HG03565 (cell line): ENCODE results near the gene TMEM82.

Source experiments
- ATAC-seq: cut with Tn5 transposase; IDR thresholded peaks from one replicate; pipeline ENCODE4 v1.9.1; 2021; ENCODE audit warnings: mild to moderate bottlenecking, moderate library complexity; ENCODE audit not compliant: unreplicated experiment

TMEM82 gene

DNA sequence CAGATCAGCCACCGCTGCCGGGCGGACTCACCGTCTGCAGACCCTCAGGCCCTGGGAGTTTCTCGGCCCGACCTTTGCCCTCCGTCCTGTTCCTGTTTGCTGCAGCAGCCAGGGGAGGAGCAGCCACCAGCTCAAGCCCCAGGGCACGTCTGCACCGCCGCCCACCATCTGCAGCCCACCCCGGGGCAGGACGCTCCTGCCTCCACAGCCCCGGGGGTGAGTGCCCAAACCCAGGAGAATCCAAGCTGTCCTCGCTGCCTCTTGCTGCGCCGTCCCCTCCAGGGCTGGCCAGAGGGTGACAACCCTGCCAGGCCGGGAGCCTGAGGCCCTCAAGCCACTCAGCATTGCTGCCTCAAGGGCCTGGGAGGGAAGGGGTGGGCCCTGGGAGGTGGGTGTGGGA lies 7.4 kb upstream of the TMEM82 start:
- ATAC-seq, result no peak

DNA sequence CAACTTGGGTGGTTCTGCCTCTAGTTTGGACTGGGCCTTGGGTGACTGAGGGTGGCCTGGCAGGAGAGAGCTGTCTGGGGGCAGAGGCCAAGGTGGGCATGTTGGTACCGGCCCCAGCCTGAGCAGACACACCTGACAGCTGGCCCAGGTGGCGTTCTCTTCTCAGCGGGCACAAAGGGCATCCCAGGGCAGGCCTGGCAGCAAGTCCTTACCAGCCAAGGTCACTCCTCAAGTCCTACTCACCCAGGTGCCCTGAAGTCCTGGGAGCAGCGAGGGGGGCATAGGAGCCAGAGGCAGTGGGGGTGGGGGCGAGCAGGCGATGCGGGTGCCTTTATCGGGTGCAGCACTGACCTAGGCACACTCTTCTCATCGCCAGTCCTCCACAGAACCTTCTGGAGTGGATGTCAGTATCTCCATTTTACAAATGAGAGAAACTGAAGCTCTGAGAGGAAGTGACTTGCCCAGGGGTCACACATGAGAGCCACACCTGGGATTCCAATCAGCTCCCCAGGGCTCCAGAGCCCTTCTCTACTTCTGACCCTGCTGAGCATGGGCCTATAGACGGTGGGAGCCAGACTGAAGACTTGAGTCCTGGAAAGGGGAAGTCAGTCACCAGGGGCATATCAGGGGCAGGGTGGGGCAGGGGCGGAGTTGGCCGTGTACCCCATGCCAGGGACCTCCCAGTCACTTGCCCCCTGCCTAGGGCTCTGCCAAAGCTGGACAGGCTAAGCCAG lies 6.8 kb upstream of the TMEM82 start:
- ATAC-seq, result no peak

- ATAC-seq, result no peak
Observed at GRCh38 chr1:15736038-15736891, 6.0 kb upstream of the TMEM82 start, which contains the start of gene SLC25A34. SLC25A34 (plus strand) TSS chr1:15736258; CDS start chr1:15736486, 228 bp downstream.

- no peak for ATAC-seq
Observed at GRCh38 chr1:15736892-15737261, 5.4 kb upstream of the TMEM82 start.

DNA sequence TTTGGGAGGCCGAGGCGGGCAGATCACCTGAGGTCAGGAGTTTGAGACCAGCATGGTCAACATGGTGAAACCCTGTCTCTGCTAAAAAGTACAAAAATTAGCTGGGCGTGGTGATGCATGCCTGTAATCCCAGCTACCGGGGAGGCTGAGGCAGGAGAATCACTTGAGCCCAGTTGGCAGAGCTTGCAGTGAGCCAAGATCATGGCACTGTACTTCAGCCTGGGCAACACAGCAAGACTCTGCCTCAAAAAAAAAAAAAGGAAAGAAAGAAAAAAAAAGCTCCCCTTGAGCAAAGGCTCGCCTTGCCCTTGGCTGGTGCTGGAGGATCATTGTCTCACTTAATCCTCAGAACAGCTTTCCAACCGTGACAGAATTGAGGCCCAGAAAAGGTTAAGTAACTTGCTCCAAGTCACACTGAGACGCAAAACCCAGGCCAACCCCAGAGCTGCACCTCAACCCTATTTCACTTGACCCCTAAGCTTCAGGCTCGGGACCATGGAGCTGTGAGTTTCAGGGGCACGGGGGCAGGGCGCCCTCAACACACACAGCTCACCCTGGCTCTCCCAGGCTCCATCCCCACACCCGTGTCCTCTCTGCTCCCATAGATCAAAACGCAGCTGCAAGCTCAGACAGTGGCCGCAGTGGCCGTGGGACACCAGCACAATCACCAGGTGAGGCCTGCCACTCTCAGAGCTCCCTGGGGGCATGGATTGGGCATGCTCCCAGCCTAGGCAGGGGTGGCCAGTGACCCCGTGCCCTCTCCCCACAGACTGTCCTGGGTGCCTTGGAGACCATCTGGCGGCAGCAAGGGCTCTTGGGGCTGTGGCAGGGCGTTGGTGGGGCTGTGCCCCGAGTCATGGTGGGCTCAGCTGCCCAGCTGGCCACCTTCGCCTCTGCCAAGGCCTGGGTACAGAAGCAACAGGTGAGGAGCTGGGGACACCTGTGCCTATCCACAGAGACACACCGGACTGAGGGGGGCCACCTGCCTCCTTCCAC lies 4.7 kb upstream of the TMEM82 start:
- no peak for ATAC-seq

DNA sequence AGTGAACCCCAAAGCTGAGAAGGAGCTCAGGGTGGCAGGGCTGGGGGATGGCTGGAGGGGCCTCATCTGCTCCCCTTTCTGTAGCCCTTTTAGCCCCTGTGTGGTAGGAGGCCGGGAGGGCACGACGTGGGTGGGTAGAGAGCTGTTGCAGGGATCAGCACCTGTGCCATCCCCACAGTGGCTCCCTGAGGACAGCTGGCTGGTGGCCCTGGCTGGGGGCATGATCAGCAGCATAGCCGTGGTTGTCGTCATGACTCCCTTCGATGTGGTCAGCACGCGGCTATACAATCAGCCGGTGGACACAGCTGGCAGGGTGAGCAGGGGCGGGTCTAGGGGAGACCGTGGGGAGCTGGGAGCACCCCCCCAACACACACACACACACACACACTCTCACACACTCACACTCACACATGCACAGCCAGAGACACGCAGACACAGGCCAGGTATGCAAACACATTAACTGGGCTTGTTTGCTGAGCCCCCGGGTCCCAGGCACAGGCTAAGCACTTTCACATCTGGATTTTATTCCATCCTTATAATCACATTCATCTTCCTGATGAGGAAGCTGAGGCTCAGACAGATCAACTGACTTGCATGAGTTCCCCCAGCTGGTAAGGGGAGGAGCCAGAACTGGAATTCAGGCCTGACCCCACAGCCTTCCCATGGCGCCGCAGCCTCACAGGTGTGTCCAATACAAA lies 3.7 kb upstream of the TMEM82 start:
- no peak for ATAC-seq

GRCh38 chr1:15739259-15739658 lies 3.0 kb upstream of the TMEM82 start:
- ATAC-seq, result no peak

- ATAC-seq, result no peak
Observed at GRCh38 chr1:15739745-15740144, 2.6 kb upstream of the TMEM82 start.

DNA sequence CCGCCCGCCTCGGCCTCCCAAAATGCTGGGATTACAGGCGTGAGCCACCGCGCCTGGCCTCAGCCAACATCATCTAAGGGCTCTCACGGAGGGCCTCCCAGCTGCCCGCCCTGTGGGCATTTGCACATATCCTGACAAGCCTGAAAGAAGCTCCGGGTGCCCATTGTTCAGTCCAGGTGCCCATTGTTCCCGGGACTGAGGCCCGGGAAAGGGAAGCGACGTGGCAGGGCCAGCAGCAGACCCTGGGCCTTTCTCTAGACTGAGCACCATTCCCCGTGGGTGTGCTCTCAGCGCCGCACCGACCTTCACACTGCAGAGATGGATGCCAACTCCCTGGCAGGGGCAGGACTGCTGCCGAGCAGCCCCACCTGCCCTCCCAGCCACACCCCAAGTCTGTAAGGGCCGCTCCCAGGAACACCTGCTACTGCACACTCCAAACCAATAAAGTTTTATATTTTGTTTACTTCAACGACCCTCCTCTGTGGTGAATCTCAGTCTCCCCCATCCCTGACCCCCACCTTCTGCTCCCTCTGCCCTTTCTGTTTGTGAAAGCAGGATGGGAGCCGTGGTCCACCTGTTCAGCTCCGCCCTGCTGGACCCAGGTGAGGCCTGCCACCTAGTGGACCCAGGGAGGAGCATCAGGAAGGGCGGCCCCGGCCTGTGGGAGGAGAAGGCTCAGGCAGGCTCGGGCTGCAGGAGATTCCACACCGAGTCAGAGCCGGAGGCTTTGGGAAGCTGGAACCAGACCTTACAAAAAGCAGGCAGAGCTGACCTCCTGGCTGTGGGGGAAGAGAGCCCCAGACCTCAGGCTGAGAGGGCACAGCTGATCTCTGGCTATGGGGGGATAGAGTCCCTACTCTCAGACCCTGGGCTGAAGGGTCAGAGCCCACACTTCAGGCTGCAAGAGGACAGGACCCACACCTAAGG lies 1.1 kb upstream of the TMEM82 start:
- ATAC-seq, result no peak

DNA sequence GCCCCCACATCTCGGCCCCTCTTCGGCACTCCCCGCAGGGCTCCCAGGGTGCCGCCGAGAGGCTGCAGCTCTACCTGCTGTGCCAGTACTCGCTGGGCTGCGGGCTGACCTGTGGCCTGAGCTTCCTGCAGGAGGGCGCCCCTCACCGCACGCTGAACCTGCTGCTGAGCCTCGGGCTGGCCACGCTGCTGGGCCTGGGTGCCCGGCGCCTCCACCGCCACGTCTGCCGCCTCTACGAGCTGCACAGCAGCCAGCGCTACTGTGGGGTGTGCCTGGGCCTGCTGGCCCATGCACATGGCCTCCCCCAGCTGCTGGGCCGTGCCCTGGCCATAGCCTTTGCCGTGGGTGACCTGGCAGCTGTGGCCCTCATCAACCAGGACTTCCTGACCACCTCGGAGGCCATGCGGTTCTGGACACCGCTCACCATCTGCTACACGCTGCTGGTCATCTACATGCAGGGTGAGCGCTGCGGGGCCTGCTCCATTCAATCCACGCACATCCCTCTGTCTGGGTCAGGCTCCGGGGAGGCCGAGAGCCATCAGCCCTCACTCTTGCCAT lies 1.9 kb downstream of the TMEM82 start:
- ATAC-seq, result no peak

DNA sequence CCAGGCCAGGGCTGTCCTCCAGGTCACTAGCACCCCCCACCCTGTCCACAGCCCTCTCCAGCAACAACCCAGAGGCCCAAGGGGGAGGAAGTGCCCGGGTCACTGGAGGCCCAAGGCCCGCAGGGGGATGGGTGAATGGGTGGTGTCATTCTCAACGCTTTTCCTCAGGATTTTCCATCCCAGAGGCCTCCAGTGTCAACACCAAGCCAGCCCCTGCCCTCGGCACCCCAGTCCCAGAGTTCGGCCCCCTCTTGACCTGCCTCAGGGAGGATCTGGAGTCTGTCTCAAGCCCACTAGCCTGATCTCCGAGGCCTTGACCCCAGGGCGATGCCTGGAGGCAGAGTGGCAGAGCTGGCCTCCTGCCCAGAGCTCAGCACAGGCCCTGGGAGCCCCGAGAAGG lies 5.1 kb downstream of the TMEM82 start:
- ATAC-seq, result no peak

DNA sequence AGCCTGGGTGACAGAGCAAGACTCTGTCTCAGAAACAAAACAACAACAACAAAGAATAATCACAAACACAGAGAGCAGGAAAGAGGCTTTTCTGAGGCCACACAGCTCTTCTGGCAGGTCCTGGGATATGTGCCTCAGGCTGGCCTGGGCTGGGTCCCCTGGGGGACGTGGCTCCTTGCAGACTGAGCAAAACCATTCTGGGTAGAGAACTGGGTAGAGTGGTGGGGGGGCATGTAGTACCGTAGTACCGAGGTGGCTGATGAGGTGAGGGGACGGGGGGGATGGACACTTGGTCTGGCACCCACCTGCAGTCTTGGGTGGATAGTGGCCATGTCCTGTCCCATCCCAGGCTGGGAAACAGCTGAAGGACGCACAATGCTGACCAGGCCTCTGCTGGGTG lies 6.0 kb downstream of the TMEM82 start:
- no peak for ATAC-seq

GRCh38 chr1:15748690-15749398 lies 6.5 kb downstream of the TMEM82 start:
- ATAC-seq, result no peak

- no peak for ATAC-seq
Observed at GRCh38 chr1:15749399-15750291, 7.3 kb downstream of the TMEM82 start.

DNA sequence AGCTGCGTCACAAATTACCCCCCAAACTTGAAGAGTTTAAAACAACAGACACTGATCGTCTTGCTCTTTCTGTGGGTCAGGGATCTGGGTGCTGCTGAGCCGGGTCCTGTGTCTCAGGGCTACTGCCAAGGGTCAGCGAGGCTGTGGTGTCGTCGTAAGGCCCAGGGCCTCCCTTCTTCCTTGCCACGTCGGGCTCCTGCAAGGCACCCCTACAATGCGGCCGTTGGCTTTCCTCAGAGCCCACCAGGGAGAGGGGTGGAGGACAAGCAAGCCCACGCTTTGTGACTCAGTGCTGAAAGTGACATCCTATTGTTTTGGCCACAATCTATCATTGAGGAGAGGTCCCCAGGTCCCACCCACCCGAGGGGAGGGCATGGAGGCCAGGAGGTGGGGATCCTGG lies 8.6 kb downstream of the TMEM82 start:
- no peak for ATAC-seq

DNA sequence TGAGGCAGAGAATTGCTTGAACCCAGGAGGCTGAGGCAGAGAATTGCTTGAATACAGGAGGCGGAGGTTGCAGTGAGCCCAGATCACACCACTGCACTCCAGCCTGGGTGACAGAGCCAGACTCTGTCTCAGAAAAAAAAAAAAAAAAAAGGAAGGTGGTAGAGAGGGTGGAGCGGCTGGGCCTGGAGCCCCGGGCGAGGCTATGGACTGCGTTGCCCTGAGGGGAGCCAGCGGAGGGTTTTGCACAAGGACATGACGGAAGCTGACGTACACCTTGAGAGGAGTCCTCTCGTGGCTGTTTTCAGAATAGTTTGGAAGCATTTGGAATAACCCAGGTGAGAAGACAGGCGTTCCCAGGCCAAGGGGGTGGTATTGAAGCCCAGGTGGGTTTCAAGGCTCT lies 9.4 kb downstream of the TMEM82 start:
- ATAC-seq, result no peak

- ATAC-seq, result no peak
Observed at GRCh38 chr1:15753776-15754175, 11.5 kb downstream of the TMEM82 start.
